Kidney epithelial cell (primary cell): ENCODE measurements around the gene KATNB1. TPM values are rescaled to one million over a fixed set of nuclear protein-coding genes. Genes with fewer than 3 reads are reported as not detected.

Experiments used
- DNase-seq: peaks from one replicate; pipeline ENCODE4 v3.0.0-alpha.2; 2010; ENCODE audit warnings: low read depth
- H3K27me3 ChIP-seq: 2 replicates; pipeline ENCODE4 v1.6.0; 2011; ENCODE audit warnings: low read length; ENCODE audit not compliant: control insufficient read depth, insufficient read depth
- H3K36me3 ChIP-seq: 2 replicates; pipeline ENCODE4 v1.5.1; 2011; ENCODE audit warnings: low read length; ENCODE audit not compliant: control insufficient read depth, insufficient read depth
- H3K4me3 ChIP-seq: 2 replicates; pipeline ENCODE4 v1.5.1; 2011; ENCODE audit warnings: low read depth, mild to moderate bottlenecking, control low read depth, low read length
- total RNA-seq: library from RNA; depleted of rRNA; stranded (reverse); fragments of >200 nt; gene quantifications from 2 replicates; pipeline ENCODE4 v1.2.3, GENCODE V29; 2015
- TF ChIP-seq, protein P1 (sequence below): IDR thresholded peaks from 2 replicates; pipeline ENCODE4 v1.5.1; 2011; ENCODE audit warnings: mild to moderate bottlenecking, moderate library complexity, low read length, control low read depth, inconsistent platforms; ENCODE audit not compliant: insufficient read depth, poor library complexity, severe bottlenecking

Gene KATNB1
- total RNA-seq, 1 donor from 2014 or later, result 26.3 TPM

- Histone ChIP-seq H3K27me3 (no peaks in the 10 kb centered on the region), H3K4me3 (no peak overlapping the region), H3K36me3 (no peaks in the 10 kb centered on the region)
- DNase-seq, result peak; percentile 86
- TF ChIP-seq, protein P1, sequence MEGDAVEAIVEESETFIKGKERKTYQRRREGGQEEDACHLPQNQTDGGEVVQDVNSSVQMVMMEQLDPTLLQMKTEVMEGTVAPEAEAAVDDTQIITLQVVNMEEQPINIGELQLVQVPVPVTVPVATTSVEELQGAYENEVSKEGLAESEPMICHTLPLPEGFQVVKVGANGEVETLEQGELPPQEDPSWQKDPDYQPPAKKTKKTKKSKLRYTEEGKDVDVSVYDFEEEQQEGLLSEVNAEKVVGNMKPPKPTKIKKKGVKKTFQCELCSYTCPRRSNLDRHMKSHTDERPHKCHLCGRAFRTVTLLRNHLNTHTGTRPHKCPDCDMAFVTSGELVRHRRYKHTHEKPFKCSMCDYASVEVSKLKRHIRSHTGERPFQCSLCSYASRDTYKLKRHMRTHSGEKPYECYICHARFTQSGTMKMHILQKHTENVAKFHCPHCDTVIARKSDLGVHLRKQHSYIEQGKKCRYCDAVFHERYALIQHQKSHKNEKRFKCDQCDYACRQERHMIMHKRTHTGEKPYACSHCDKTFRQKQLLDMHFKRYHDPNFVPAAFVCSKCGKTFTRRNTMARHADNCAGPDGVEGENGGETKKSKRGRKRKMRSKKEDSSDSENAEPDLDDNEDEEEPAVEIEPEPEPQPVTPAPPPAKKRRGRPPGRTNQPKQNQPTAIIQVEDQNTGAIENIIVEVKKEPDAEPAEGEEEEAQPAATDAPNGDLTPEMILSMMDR, result no peak
Observed at GRCh38 chr16:57764341-57765159, 29.0 kb downstream of the KATNB1 start.

GRCh38 chr16:57765160-57765728 lies 29.7 kb downstream of the KATNB1 start:
- no peak for DNase-seq
- TF ChIP-seq, protein P1, result no peak
- H3K27me3 ChIP-seq, result no peaks in the 10 kb centered on the region
- no peak overlapping the region for H3K4me3 ChIP-seq
- H3K36me3 ChIP-seq, result no peaks in the 10 kb centered on the region

- DNase-seq, result no peak
- Histone ChIP-seq H3K36me3 (no peaks in the 10 kb centered on the region), H3K4me3 (no peak overlapping the region), H3K27me3 (no peaks in the 10 kb centered on the region)
- TF ChIP-seq, protein P1, result no peak
Observed at GRCh38 chr16:57766714-57767348, 31.3 kb downstream of the KATNB1 start.

GRCh38 chr16:57769541-57770145 lies 34.1 kb downstream of the KATNB1 start:
- no peaks in the 10 kb centered on the region for H3K27me3 ChIP-seq
- TF ChIP-seq, protein P1, result no peak
- DNase-seq, result no peak
- no peaks in the 10 kb centered on the region for H3K36me3 ChIP-seq
- no peak overlapping the region for H3K4me3 ChIP-seq

DNA sequence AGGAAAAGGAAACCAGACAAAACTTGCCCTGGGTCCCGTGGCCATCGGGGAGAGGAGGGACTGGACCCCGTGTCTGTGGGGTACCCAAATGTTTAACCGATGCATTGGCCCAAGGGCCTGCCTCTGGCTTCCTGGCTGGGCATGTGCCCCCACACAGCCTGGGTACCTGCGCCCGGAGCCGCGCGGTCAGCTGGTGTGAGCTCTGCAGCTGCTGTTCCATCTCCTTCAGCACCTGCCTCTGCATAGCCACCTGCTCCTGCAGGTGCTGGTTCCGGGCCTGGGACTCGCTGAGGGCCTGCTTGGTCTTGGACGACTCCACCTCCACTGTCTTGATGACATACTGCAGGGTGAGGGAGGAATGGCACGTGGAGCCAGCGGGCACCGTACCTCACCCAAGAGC lies 34.8 kb downstream of the KATNB1 start:
- DNase-seq, result no peak
- peaks cover under 1% of the 10 kb centered on the region for H3K36me3 ChIP-seq
- no peak overlapping the region for H3K4me3 ChIP-seq
- H3K27me3 ChIP-seq, result no peaks in the 10 kb centered on the region
- TF ChIP-seq, protein P1, result no peak
